ENCODE results near the gene YWHAH.

YWHAH gene

DNA sequence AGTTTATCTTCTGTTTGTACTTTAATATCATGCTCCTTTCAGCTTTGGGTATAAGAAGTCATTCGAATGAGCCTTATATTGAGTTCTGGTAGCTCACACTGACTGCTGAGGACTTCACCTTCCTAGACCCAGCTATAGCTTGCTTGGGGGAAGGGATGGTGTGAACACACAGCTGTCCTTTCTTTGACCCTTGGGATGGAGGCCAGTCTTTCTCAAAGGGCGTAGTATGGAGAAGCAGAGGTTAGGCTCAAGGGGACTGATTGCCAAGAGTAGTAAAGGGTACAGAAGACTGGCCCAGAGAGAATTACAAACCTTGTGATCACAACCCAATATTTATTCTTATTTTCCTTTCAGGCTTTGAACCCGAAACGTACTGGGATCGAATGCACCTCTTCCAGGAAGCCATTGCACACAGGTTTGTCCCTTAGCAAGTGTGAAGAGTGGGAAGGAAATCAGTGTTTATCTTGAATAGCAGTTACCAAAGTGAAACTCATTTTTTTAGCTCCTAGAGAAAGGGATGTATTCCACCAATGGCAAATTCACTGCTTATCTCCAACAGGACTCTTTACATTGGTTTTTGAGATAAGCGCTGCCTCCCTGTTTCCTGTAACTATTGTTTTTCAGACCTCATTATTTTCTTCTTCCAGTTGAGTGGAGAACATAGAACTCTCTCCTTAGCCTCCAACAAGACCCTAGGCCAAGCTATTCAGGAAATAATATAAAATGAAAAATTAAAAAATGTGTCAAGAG, 42.8 kb upstream of the YWHAH start:
- no peak overlapping the region for H3K4me3 ChIP-seq (ENCODE audit: low read depth, low read length)
- TF ChIP-seq, protein P1, sequence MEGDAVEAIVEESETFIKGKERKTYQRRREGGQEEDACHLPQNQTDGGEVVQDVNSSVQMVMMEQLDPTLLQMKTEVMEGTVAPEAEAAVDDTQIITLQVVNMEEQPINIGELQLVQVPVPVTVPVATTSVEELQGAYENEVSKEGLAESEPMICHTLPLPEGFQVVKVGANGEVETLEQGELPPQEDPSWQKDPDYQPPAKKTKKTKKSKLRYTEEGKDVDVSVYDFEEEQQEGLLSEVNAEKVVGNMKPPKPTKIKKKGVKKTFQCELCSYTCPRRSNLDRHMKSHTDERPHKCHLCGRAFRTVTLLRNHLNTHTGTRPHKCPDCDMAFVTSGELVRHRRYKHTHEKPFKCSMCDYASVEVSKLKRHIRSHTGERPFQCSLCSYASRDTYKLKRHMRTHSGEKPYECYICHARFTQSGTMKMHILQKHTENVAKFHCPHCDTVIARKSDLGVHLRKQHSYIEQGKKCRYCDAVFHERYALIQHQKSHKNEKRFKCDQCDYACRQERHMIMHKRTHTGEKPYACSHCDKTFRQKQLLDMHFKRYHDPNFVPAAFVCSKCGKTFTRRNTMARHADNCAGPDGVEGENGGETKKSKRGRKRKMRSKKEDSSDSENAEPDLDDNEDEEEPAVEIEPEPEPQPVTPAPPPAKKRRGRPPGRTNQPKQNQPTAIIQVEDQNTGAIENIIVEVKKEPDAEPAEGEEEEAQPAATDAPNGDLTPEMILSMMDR (IDR thresholded peaks at IDR 0.05; ENCODE audit: low read depth, low read length), result no peak

DNA sequence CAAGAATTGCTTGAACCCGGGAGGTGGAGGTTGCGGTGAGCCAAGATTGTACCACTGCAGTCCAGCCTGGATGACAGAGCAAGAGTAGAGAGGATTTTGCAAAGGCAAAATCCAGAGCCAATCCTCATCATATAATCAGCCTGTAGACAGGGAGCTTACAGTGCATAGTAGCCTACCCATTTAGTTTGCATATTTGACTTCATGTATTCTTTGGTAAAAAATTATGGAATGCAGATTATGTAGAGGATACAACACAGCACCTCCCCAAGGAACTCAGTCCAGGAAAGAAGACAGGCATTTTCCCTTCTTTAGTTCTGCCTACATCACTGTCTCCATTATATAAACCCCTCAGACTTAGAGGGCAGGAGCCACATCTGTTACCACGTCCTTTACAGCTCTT, 39.7 kb upstream of the YWHAH start:
- TF ChIP-seq, protein P1 (IDR thresholded peaks at IDR 0.05; ENCODE audit: low read depth, low read length), result no peak

DNA sequence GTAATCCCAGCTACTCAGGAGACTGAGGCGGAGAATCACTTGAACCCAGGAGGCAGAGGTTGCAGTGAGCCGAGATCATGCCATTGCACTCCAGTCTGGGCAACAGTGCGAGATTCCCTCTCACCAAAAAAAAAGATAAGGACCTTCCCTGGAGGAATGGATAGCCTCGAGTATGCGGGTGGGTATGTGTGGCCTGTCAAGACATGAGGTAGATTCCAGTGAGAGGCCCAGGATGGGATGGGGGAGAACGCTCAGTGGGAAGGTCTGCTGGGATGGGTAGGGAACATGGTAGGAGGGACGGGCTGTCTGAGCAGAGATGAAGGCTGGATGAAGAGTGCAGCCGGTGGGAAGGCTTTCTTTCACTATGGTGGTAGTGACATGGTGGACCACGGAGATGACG, 39.0 kb upstream of the YWHAH start:
- TF ChIP-seq, protein P1 (IDR thresholded peaks at IDR 0.05; ENCODE audit: low read depth, low read length), result no peak
- H3K4me3 ChIP-seq (ENCODE audit: low read depth, low read length), result no peak overlapping the region

More for the DNA sequence above, 39.7 kb upstream of the YWHAH start:
- H3K4me3 ChIP-seq (ENCODE audit: low read depth, low read length), result no peak overlapping the region

DNA sequence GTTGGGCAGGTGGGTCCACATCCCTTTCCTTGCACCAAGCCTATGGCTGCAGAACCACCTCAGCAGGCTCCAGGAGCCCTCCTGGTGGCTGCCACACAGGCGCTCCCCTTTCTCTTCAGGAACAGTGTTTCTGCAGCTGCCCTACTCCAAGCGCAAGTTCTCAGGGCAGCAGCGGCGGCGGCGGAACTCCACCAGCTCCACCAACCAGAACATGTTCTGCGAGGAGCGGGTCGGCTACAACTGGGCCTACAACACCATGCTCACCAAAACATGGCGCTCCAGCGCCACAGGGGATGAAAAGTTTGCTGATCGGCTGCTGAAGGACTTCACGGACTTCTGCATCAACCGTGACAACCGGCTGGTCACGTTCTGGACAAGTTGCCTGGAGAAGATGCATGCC, 38.2 kb upstream of the YWHAH start:
- no peak overlapping the region for H3K4me3 ChIP-seq (ENCODE audit: low read depth, low read length)
- TF ChIP-seq, protein P1 (IDR thresholded peaks at IDR 0.05; ENCODE audit: low read depth, low read length), result no peak

DNA sequence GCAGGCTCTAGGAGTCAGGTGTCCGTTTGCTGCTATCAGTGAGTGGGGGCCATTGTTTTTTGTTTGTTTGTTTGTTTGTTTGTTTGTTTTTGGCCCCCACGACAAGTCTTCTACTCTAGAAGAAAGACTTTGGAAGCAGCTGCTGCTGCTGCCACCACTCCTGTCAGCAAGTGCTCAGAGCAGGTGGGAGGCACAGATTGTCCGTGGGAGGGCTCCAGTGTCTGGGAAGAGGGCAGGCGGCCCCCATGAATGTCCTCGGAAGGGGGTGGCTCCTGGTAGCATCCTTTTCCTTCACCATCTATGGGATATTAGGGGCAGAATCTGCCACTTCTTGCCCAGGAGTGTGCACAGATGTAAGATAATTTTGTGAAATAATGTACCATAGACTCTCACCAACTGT, 37.8 kb upstream of the YWHAH start:
- TF ChIP-seq, protein P1 (IDR thresholded peaks at IDR 0.05; ENCODE audit: low read depth, low read length), result no peak
- no peak overlapping the region for H3K4me3 ChIP-seq (ENCODE audit: low read depth, low read length)

DNA sequence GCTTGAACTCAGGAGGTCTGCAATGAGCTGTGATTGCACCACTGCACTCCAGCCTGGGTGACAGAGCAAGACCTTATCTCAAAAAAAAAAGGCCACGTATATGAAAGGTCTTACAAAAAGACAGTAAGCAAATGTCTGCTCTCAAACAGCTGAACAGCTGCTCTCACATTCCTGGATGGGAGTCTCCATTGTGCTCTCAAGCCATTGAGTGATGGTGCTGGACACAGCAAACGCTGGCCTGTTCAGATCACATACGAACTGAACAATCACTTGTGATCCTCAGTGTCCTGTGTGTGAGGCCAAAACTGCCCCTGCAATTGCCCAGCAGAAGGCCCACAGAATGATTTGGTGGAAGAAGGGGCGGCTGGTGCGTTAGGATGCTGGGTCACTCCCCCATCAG, 34.4 kb upstream of the YWHAH start:
- H3K4me3 ChIP-seq (ENCODE audit: low read depth, low read length), result no peak overlapping the region
- TF ChIP-seq, protein P1 (IDR thresholded peaks at IDR 0.05; ENCODE audit: low read depth, low read length), result no peak

DNA sequence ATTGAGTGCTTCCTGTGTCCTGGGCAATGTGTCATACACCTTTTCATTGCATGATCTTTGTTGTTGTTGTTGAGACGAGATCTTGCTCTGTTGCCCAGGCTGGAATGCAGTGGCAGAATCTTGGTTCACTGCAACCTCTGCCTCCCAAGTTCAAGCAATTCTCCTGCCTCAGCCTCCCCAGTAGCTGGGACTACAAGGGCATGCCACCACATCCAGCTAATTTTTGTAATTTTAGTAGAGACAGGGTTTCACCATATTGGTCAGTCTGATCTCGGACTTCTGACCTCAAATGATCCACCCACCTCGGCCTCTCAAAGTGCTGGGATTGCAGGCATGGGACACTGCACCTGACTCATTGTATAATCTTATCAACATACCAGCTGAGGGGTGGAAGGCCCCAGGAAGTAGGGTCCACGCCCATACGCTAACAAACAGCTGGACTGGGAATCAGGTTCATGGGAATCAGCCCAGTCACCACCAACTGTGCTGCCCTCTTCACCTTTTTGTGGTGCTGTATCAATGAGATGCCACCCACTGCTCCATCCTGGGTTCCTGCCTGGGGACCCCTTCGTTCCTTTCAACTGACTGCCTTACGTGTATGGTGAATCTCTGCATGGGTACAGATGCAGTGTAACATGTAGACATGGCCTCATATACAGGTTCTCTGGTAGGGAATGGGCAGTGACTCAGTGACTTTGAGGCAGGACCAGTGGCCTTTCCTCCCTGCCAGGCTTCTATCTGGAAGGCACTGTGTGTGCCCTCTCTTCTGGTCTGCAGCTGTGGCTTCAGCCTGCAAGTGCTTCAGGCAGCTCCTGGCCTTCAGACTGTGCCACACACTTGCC, 32.5 kb upstream of the YWHAH start:
- no peak overlapping the region for H3K4me3 ChIP-seq (ENCODE audit: low read depth, low read length)
- TF ChIP-seq, protein P1 (IDR thresholded peaks at IDR 0.05; ENCODE audit: low read depth, low read length), result no peak
